ENCODE measurements around the gene TRPM5.

The TRPM5 gene

GRCh38 chr11:2446590-2447252, 2.4 kb upstream of the TRPM5 start:
- H3K4me3 ChIP-seq = peak overlapping the region; percentile 65
- TF ChIP-seq CTCF (IDR thresholded peaks at IDR 0.05) = no peak
- H3K27ac ChIP-seq = peak overlapping the region in 1 of 2 donors; percentile 37
- DNase-seq (ENCODE audit: low spot score) = no peak

GRCh38 chr11:2445746-2446551, 1.6 kb upstream of the TRPM5 start:
- Histone ChIP-seq H3K4me3 (peak overlapping the region; percentile 65), H3K27ac (peak overlapping the region in 1 of 2 donors; percentile 15)
- no peak for DNase-seq (ENCODE audit: low spot score)
- TF ChIP-seq CTCF (IDR thresholded peaks at IDR 0.05) = no peak

GRCh38 chr11:2444821-2445745, 769 bp upstream of the TRPM5 start, which contains the start of gene KCNQ1:
Gene KCNQ1 (plus strand): TSS chr11:2445008. CDS start chr11:2445099, 91 bp downstream.
- H3K4me3 ChIP-seq = peak within 1 kb of the TSS; percentile 65
- no peak for TF ChIP-seq CTCF (IDR thresholded peaks at IDR 0.05)
- no peak within 1 kb of the TSS for H3K27ac ChIP-seq
- no peak for DNase-seq (ENCODE audit: low spot score)

- Histone ChIP-seq H3K4me3 (no peak overlapping the region), H3K27ac (no peak overlapping the region)
- DNase-seq (ENCODE audit: low spot score) = no peak
- no peak for TF ChIP-seq CTCF (IDR thresholded peaks at IDR 0.05)
Measured at GRCh38 chr11:2443406-2443805, 908 bp downstream of the TRPM5 start.

- TF ChIP-seq CTCF (IDR thresholded peaks at IDR 0.05) = no peak
- DNase-seq (ENCODE audit: low spot score) = no peak
- Histone ChIP-seq H3K27ac (no peak overlapping the region), H3K4me3 (no peak overlapping the region)
Measured at GRCh38 chr11:2442589-2442988, 1.7 kb downstream of the TRPM5 start.

- Histone ChIP-seq H3K4me3 (no peak overlapping the region), H3K27ac (no peak overlapping the region)
- DNase-seq (ENCODE audit: low spot score) = no peak
- no peak for TF ChIP-seq CTCF (IDR thresholded peaks at IDR 0.05)
Measured at GRCh38 chr11:2441171-2441570, 3.1 kb downstream of the TRPM5 start.

All from coronary artery (tissue), 2 donors.